Measurements from ENCODE around the gene TRIOBP. TPM values are rescaled to one million over a fixed set of nuclear protein-coding genes. Genes with fewer than 3 reads are reported as not detected.

TRIOBP gene
- total RNA-seq, 1 donor from 2014 or later: 40.6 TPM

GRCh38 chr22:37822079-37822833 is 125.4 kb downstream of the TRIOBP start:
- Mint-ChIP-seq H3K27me3 (ENCODE audit: low read depth, unreplicated experiment) (peaks cover 41% of the 10 kb centered on the region), H3K4me1 (ENCODE audit: low read depth, unreplicated experiment) (peaks cover 2% of the 10 kb centered on the region), H3K4me3 (ENCODE audit: unreplicated experiment) (peak overlapping the region; percentile 35), H3K36me3 (ENCODE audit: low read depth, unreplicated experiment) (peaks cover 3% of the 10 kb centered on the region), H3K27ac (ENCODE audit: unreplicated experiment) (no peak overlapping the region), H3K9me3 (ENCODE audit: unreplicated experiment) (no peaks in the 10 kb centered on the region)
- Histone ChIP-seq H3K36me3 (ENCODE audit: insufficient read depth, low read length) (no peaks in the 10 kb centered on the region), H3K4me1 (ENCODE audit: insufficient read depth, low read length) (peaks cover 22% of the 10 kb centered on the region), H3K9me3 (ENCODE audit: insufficient read depth, low read depth, low read length) (no peaks in the 10 kb centered on the region), H3K27ac (ENCODE audit: low read depth, low read length) (no peak overlapping the region), H3K4me2 (ENCODE audit: low read length) (no peak overlapping the region), H4K20me1 (ENCODE audit: insufficient read depth, low read length) (no peaks in the 10 kb centered on the region), H3K4me3 (ENCODE audit: insufficient read depth, low read depth, low read length) (no peak overlapping the region), H3K27me3 (ENCODE audit: insufficient read depth, low read length) (peaks cover 20% of the 10 kb centered on the region), H3K9ac (ENCODE audit: low read length) (no peak overlapping the region), H2AFZ (ENCODE audit: low read depth, low read length) (no peak overlapping the region), H3K79me2 (ENCODE audit: insufficient read depth, low read length) (no peaks in the 10 kb centered on the region)
- FAIRE-seq: no peak
- TF ChIP-seq CTCF (IDR thresholded peaks at IDR 0.05; ENCODE audit: insufficient read depth, low read depth, low read length) (no peak), EZH2 (IDR thresholded peaks at IDR 0.05; ENCODE audit: insufficient read depth, low read length) (no peak)
- no peak for DNase-seq (ENCODE audit: low read depth)

- Histone ChIP-seq H3K27ac (ENCODE audit: low read depth, low read length) (no peak within 1 kb of the TSS), H3K4me1 (ENCODE audit: insufficient read depth, low read length) (peaks cover 13% of the 10 kb centered on the region), H2AFZ (ENCODE audit: low read depth, low read length) (no peak within 1 kb of the TSS), H3K9ac (ENCODE audit: low read length) (no peak within 1 kb of the TSS), H3K36me3 (ENCODE audit: insufficient read depth, low read length) (no peaks in the 10 kb centered on the region), H3K27me3 (ENCODE audit: insufficient read depth, low read length) (peaks cover 20% of the 10 kb centered on the region), H3K79me2 (ENCODE audit: insufficient read depth, low read length) (no peaks in the 10 kb centered on the region), H3K4me2 (ENCODE audit: low read length) (peak within 1 kb of the TSS; percentile 79), H3K4me3 (ENCODE audit: insufficient read depth, low read depth, low read length) (peak within 1 kb of the TSS; percentile 5), H3K9me3 (ENCODE audit: insufficient read depth, low read depth, low read length) (no peaks in the 10 kb centered on the region), H4K20me1 (ENCODE audit: insufficient read depth, low read length) (no peaks in the 10 kb centered on the region)
- TF ChIP-seq EZH2 (IDR thresholded peaks at IDR 0.05; ENCODE audit: insufficient read depth, low read length) (no peak), CTCF (IDR thresholded peaks at IDR 0.05; ENCODE audit: insufficient read depth, low read depth, low read length) (no peak)
- no peak within 1 kb of the TSS for H3K4me3 Mint-ChIP-seq (ENCODE audit: unreplicated experiment)
- no peaks in the 10 kb centered on the region for H3K4me1 Mint-ChIP-seq (ENCODE audit: low read depth, unreplicated experiment)
- peaks cover 3% of the 10 kb centered on the region for H3K36me3 Mint-ChIP-seq (ENCODE audit: low read depth, unreplicated experiment)
- no peak within 1 kb of the TSS for H3K27ac Mint-ChIP-seq (ENCODE audit: unreplicated experiment)
- peaks cover 41% of the 10 kb centered on the region for H3K27me3 Mint-ChIP-seq (ENCODE audit: low read depth, unreplicated experiment)
- FAIRE-seq: no peak
- no peak for DNase-seq (ENCODE audit: low read depth)
- H3K9me3 Mint-ChIP-seq (ENCODE audit: unreplicated experiment): no peaks in the 10 kb centered on the region
Observed at GRCh38 chr22:37823134-37823985, 126.5 kb downstream of the TRIOBP start, which contains the start of gene GALR3. GALR3 (plus strand) TSS chr22:37823382; CDS start chr22:37823407, 25 bp downstream.

Measured in astrocyte (in vitro differentiated cells and primary cell).